Small intestine (tissue), 7 donors: ENCODE results near the gene NID1. TPM values are rescaled to one million over a fixed set of nuclear protein-coding genes. Genes with fewer than 3 reads are reported as not detected.

Source experiments
- DNase-seq, 2 donors: peaks; one replicate each; pipeline versions ENCODE4 v3.0.0 to v3.0.0-alpha.2; 2013
- FAIRE-seq: peaks from 2 replicates; lab custom pipeline; 2012; peaks lifted over from hg19 to GRCh38; lab: Jason Lieb, UNC
- H3K27ac ChIP-seq, 3 donors: one replicate each; pipeline ENCODE4 v1.5.1; 2013; ENCODE audit warnings: low read length in 2 of 3, mild to moderate bottlenecking in 2 of 3, control low read depth in 1 of 3, inconsistent platforms in 1 of 3, low read depth in 1 of 3, moderate library complexity in 1 of 3
- H3K27me3 ChIP-seq, 3 donors: one replicate each; pipeline ENCODE4 v1.6.1; 2013; ENCODE audit warnings: low read length in 3 of 3, inconsistent platforms in 1 of 3; ENCODE audit not compliant: control insufficient read depth in 3 of 3, insufficient read depth in 3 of 3
- H3K36me3 ChIP-seq, 3 donors: one replicate each; pipeline ENCODE4 v1.6.1; 2013; ENCODE audit warnings: low read length in 3 of 3, inconsistent platforms in 1 of 3, low read depth in 1 of 3, mild to moderate bottlenecking in 1 of 3, moderate library complexity in 1 of 3; ENCODE audit not compliant: control insufficient read depth in 3 of 3, insufficient read depth in 2 of 3
- H3K4me1 ChIP-seq, 3 donors: one replicate each; pipeline ENCODE4 v1.6.1; 2013; ENCODE audit warnings: low read length in 2 of 3, inconsistent platforms in 1 of 3, low read depth in 1 of 3, mild to moderate bottlenecking in 1 of 3, moderate library complexity in 1 of 3; ENCODE audit not compliant: control insufficient read depth in 3 of 3, insufficient read depth in 2 of 3
- H3K4me3 ChIP-seq, 3 donors: one replicate each; pipeline ENCODE4 v1.5.1; 2013; ENCODE audit warnings: low read length in 3 of 3, control low read depth in 1 of 3, inconsistent platforms in 1 of 3, low read depth in 1 of 3, mild to moderate bottlenecking in 1 of 3, moderate library complexity in 1 of 3
- H3K9me3 ChIP-seq, 2 donors: one replicate each; pipeline ENCODE4 v1.6.1; 2013; ENCODE audit warnings: low read depth in 1 of 2, low read length in 1 of 2; ENCODE audit not compliant: control insufficient read depth in 2 of 2, insufficient read depth in 1 of 2
- WGBS, 3 donors: extraction: QIAGEN DNeasy Blood & Tissue Kit; methylation state at CpG; one replicate each; pipeline ENCODE4 v1.1.7; 2013; 5-methylcytosine and 5-hydroxymethylcytosine counted together
- polyA plus RNA-seq, 4 donors: library from polyadenylated mRNA; stranded (reverse) in 3 of 4; unstranded in 1 of 4; fragments of 200-250 nt in 3 of 4; fragments of 120-200 nt in 1 of 4; gene quantifications; one replicate each; pipeline versions ENCODE4 v1.2.1 to v1.2.3, GENCODE V29; 2013
- donor health status: healthy with polysubstance abuse.
- donor health status: control.
- donor health status: control.
- donor health status: Bipolar disorder and iron deficiency.
- donor health status: healthy.

The NID1 gene
- polyA plus RNA-seq, 4 donors: 0.67 to 62.0 (median 19.9) TPM

- H3K27me3 ChIP-seq: peaks cover 0 to 3% (median 0%) of the 10 kb centered on the region in 3 donors
- no peak for FAIRE-seq
- H3K27ac ChIP-seq: no peak overlapping the region
Observed at GRCh38 chr1:235993652-235994051, 71.2 kb downstream of the NID1 start.

GRCh38 chr1:235992868-235993267, 72.0 kb downstream of the NID1 start:
- Histone ChIP-seq H3K27ac (no peak overlapping the region), H3K4me3 (no peak overlapping the region), H3K27me3 (peaks cover 0 to 3% (median 0%) of the 10 kb centered on the region in 3 donors), H3K4me1 (no peaks in the 10 kb centered on the region), H3K36me3 (peaks cover 0 to 33% (median 0%) of the 10 kb centered on the region in 3 donors), H3K9me3 (peaks cover 0 to 14% of the 10 kb centered on the region in 2 donors)
- 88 to 92% (median 89%) methylated on average over 7 of the region's 7 CpGs for WGBS, 3 donors
- no peak for FAIRE-seq
- DNase-seq: no peak

More at GRCh38 chr1:235993652-235994051, 71.2 kb downstream of the NID1 start:
- Histone ChIP-seq H3K4me1 (no peaks in the 10 kb centered on the region), H3K9me3 (peaks cover 0 to 14% of the 10 kb centered on the region in 2 donors), H3K36me3 (peaks cover 0 to 33% (median 0%) of the 10 kb centered on the region in 3 donors), H3K4me3 (no peak overlapping the region)
- DNase-seq: no peak
- WGBS, 3 donors: 95 to 97% (median 96%) methylated on average over 23 to 31 of the region's 31 CpGs

- Histone ChIP-seq H3K4me1 (no peaks in the 10 kb centered on the region), H3K27me3 (peaks cover 0 to 3% (median 0%) of the 10 kb centered on the region in 3 donors), H3K9me3 (peaks cover 0 to 14% of the 10 kb centered on the region in 2 donors), H3K4me3 (no peak overlapping the region), H3K36me3 (peaks cover 0 to 33% (median 0%) of the 10 kb centered on the region in 3 donors), H3K27ac (no peak overlapping the region)
- WGBS, 3 donors: 86 to 93% (median 87%) methylated on average over 13 of the region's 13 CpGs
- FAIRE-seq (no peak), DNase-seq (no peak)
Observed at GRCh38 chr1:235992346-235992745, 72.5 kb downstream of the NID1 start.

GRCh38 chr1:235990330-235990795, 74.5 kb downstream of the NID1 start:
- Histone ChIP-seq H3K9me3 (peaks cover 0 to 14% of the 10 kb centered on the region in 2 donors), H3K4me3 (no peak overlapping the region), H3K27me3 (peaks cover 0 to 3% (median 0%) of the 10 kb centered on the region in 3 donors), H3K4me1 (no peaks in the 10 kb centered on the region), H3K36me3 (peaks cover 0 to 30% (median 0%) of the 10 kb centered on the region in 3 donors), H3K27ac (peak overlapping the region in 1 of 3 donors; percentile 39)
- FAIRE-seq (no peak), DNase-seq (no peak)
- WGBS, 3 donors: 53 to 81% (median 60%) methylated on average over 3 of the region's 3 CpGs

- 52 to 73% (median 68%) methylated on average over 1 of the region's 1 CpG for WGBS, 3 donors
- DNase-seq: no peak
- Histone ChIP-seq H3K36me3 (peaks cover 0 to 30% (median 0%) of the 10 kb centered on the region in 3 donors), H3K27me3 (peaks cover 0 to 3% (median 0%) of the 10 kb centered on the region in 3 donors), H3K27ac (no peak overlapping the region), H3K4me1 (no peaks in the 10 kb centered on the region), H3K4me3 (no peak overlapping the region), H3K9me3 (peaks cover 0 to 14% of the 10 kb centered on the region in 2 donors)
- no peak for FAIRE-seq
Observed at GRCh38 chr1:235989105-235989504, 75.8 kb downstream of the NID1 start.

- Histone ChIP-seq H3K36me3 (peaks cover 0 to 15% (median 0%) of the 10 kb centered on the region in 3 donors), H3K9me3 (peaks cover 0 to 14% of the 10 kb centered on the region in 2 donors), H3K27ac (peak overlapping the region in 1 of 3 donors; percentile 27), H3K4me1 (no peaks in the 10 kb centered on the region), H3K4me3 (no peak overlapping the region), H3K27me3 (peaks cover 0 to 3% (median 0%) of the 10 kb centered on the region in 3 donors)
- FAIRE-seq: no peak
- WGBS, 3 donors: 53 to 76% (median 69%) methylated on average over 3 of the region's 3 CpGs
- DNase-seq: no peak
Observed at GRCh38 chr1:235986869-235987268, 78.0 kb downstream of the NID1 start.

- no peaks in the 10 kb centered on the region for H3K4me1 ChIP-seq
- peaks cover 0 to 16% (median 2%) of the 10 kb centered on the region in 3 donors for H3K36me3 ChIP-seq
- WGBS, 3 donors: 60 to 87% (median 85%) methylated on average over 6 of the region's 6 CpGs
- DNase-seq (no peak), FAIRE-seq (no peak)
- peak overlapping the region in 2 of 3 donors; percentile 44 to 74 for H3K27ac ChIP-seq
- no peaks in the 10 kb centered on the region for H3K27me3 ChIP-seq
- no peaks in the 10 kb centered on the region for H3K9me3 ChIP-seq
- H3K4me3 ChIP-seq: no peak overlapping the region
Observed at GRCh38 chr1:235984041-235984825, 80.7 kb downstream of the NID1 start.

- Histone ChIP-seq H3K27ac (no peak overlapping the region), H3K27me3 (no peaks in the 10 kb centered on the region), H3K36me3 (peaks cover 0 to 35% (median 8%) of the 10 kb centered on the region in 3 donors), H3K4me3 (no peak overlapping the region), H3K9me3 (peaks cover 0 to 8% of the 10 kb centered on the region in 2 donors), H3K4me1 (no peaks in the 10 kb centered on the region)
- FAIRE-seq: no peak
- 74 to 81% (median 81%) methylated on average over 3 of the region's 3 CpGs for WGBS, 3 donors
- DNase-seq: no peak
Observed at GRCh38 chr1:235980976-235981375, 83.9 kb downstream of the NID1 start.
